GM23338 (cell line): ENCODE results near the gene NEK11. TPM values are rescaled to one million over a fixed set of nuclear protein-coding genes. Genes with fewer than 3 reads are reported as not detected.

Experiments used
- ATAC-seq: fragments of 200-7000 bp; cut with Tn5 transposase; 3 replicates; pipeline ENCODE4 v1.9.1; 2020
- DNase-seq: peaks from one replicate; pipeline ENCODE4 v3.0.0-alpha.2; 2015; ENCODE audit warnings: low spot score
- H2AFZ ChIP-seq: fragments of 200-600 bp; sonication (generic); 2 replicates; pipeline ENCODE4 v1.8.0; 2016; ENCODE audit warnings: antibody characterized with exemption, mild to moderate bottlenecking, moderate library complexity
- H3F3A ChIP-seq: fragments of 200-600 bp; sonication (generic); replicated peaks from 2 replicates; pipeline ENCODE4 v1.8.0; 2017; ENCODE audit warnings: antibody characterized with exemption, mixed run types, low read depth
- H3K27ac ChIP-seq: fragments of 200-600 bp; sonication (generic); 2 replicates; pipeline ENCODE4 v1.6.1; 2016; ENCODE audit warnings: low read depth
- H3K27me3 ChIP-seq: fragments of 200-600 bp; sonication (generic); 2 replicates; pipeline ENCODE4 v1.8.0; 2016; ENCODE audit warnings: mild to moderate bottlenecking, mixed run types, moderate library complexity; ENCODE audit not compliant: insufficient read depth
- H3K36me3 ChIP-seq: fragments of 200-600 bp; sonication (generic); 2 replicates; pipeline ENCODE4 v1.8.0; 2016; ENCODE audit warnings: mild to moderate bottlenecking; ENCODE audit not compliant: insufficient read depth
- H3K4me1 ChIP-seq: fragments of 200-600 bp; sonication (generic); 2 replicates; pipeline ENCODE4 v1.8.0; 2016; ENCODE audit warnings: mild to moderate bottlenecking, moderate library complexity; ENCODE audit not compliant: insufficient read depth
- H3K4me2 ChIP-seq: fragments of 200-600 bp; sonication (generic); 2 replicates; pipeline ENCODE4 v1.7.1; 2017; ENCODE audit warnings: mixed run types
- H3K4me3 ChIP-seq: fragments of 200-600 bp; sonication (generic); 2 replicates; pipeline ENCODE4 v1.6.1; 2016; ENCODE audit warnings: mixed run types
- H3K79me2 ChIP-seq: fragments of 200-600 bp; sonication (generic); replicated peaks from 2 replicates; pipeline ENCODE4 v1.8.0; 2017; ENCODE audit warnings: mild to moderate bottlenecking; ENCODE audit not compliant: insufficient read depth
- H3K9me2 ChIP-seq: fragments of 200-600 bp; sonication (generic); 2 replicates; pipeline ENCODE4 v1.8.0; 2017; ENCODE audit not compliant: insufficient read depth
- H4K20me1 ChIP-seq: fragments of 200-600 bp; sonication (generic); replicated peaks from 2 replicates; pipeline ENCODE4 v1.8.0; 2017; ENCODE audit warnings: mild to moderate bottlenecking; ENCODE audit not compliant: insufficient read depth
- H3K27ac Mint-ChIP-seq: 2 replicates; pipeline ENCODE4 v1.8.0; 2020; ENCODE audit warnings: inconsistent platforms, mild to moderate bottlenecking, moderate library complexity, mixed read lengths
- H3K27me3 Mint-ChIP-seq: 3 replicates; pipeline ENCODE4 v1.8.0; 2022; ENCODE audit warnings: low read depth, mild to moderate bottlenecking, moderate library complexity, mixed read lengths, inconsistent platforms; ENCODE audit not compliant: insufficient read depth, poor library complexity
- H3K36me3 Mint-ChIP-seq: 3 replicates; pipeline ENCODE4 v1.8.0; 2021; ENCODE audit warnings: low read depth, mild to moderate bottlenecking, inconsistent platforms, moderate library complexity, mixed read lengths
- H3K4me1 Mint-ChIP-seq: 3 replicates; pipeline ENCODE4 v1.8.0; 2020; ENCODE audit warnings: mild to moderate bottlenecking, inconsistent platforms, mixed read lengths
- H3K4me3 Mint-ChIP-seq: 3 replicates; pipeline ENCODE4 v1.8.0; 2021; ENCODE audit warnings: moderate library complexity, mild to moderate bottlenecking, inconsistent platforms, mixed read lengths
- H3K9me3 Mint-ChIP-seq: 3 replicates; pipeline ENCODE4 v1.8.0; 2020; ENCODE audit warnings: moderate library complexity, mild to moderate bottlenecking, inconsistent platforms, mixed read lengths
- CREB1 ChIP-seq: fragments of 250-450 bp; sonication (Bioruptor Pico); IDR thresholded peaks from 2 replicates; pipeline ENCODE4 v1.5.0; 2020; ENCODE audit warnings: low read depth, mild to moderate bottlenecking, moderate library complexity
- EZH2 ChIP-seq: fragments of 200-600 bp; sonication (generic); IDR thresholded peaks from one replicate; pipeline ENCODE4 v1.8.0; 2017; ENCODE audit warnings: antibody characterized with exemption, mild to moderate bottlenecking, low read depth; ENCODE audit not compliant: unreplicated experiment
- JUNB ChIP-seq: IDR thresholded peaks from one replicate; pipeline ENCODE4 v1.6.1; 2016; ENCODE audit warnings: antibody characterized with exemption; ENCODE audit not compliant: unreplicated experiment
- NANOG ChIP-seq: IDR thresholded peaks from 2 replicates; pipeline ENCODE4 v1.6.1; 2016; ENCODE audit warnings: antibody characterized with exemption, borderline replicate concordance
- STAT1 ChIP-seq: IDR thresholded peaks from one replicate; pipeline ENCODE4 v1.6.1; 2016; ENCODE audit warnings: antibody characterized with exemption; ENCODE audit not compliant: unreplicated experiment
- ZNF114 ChIP-seq: fragments of 250-450 bp; sonication (Bioruptor Pico); IDR thresholded peaks from 2 replicates; pipeline ENCODE4 v1.5.0; 2020; ENCODE audit warnings: mild to moderate bottlenecking, moderate library complexity
- polyA plus RNA-seq: library from polyadenylated mRNA; unstranded; fragments of >200 nt; fragmentation: Nextera tagmentation; extraction: Ambion mirVana; gene quantifications from 2 replicates; pipeline ENCODE4 v1.2.1, GENCODE V29; 2016
- total RNA-seq: library from RNA; depleted of rRNA; stranded (reverse); fragments of >200 nt; shearing (Covaris generic); gene quantifications from 2 replicates; pipeline ENCODE4 v1.2.3, GENCODE V29; 2014
- TF ChIP-seq, protein P1 (sequence below): fragments of 250-450 bp; sonication (Bioruptor Pico); IDR thresholded peaks from 2 replicates; pipeline ENCODE4 v1.5.0; 2020; ENCODE audit warnings: mild to moderate bottlenecking, moderate library complexity
- TF ChIP-seq, protein P2 (sequence below), 2 experiments: fragments of 200-600 bp in 1 of 2; sonication (generic) in 1 of 2; conservative IDR thresholded peaks; 2 replicates each; pipeline versions ENCODE4 v1.5.1 to v1.6.1; 2016 to 2017; ENCODE audit warnings: antibody characterized with exemption in 2 of 2, low read depth in 2 of 2, mild to moderate bottlenecking in 2 of 2, moderate library complexity in 1 of 2
- TF ChIP-seq, protein P3 (sequence below): IDR thresholded peaks from 2 replicates; pipeline ENCODE4 v1.6.1; 2016; ENCODE audit warnings: antibody characterized with exemption

The NEK11 gene
- total and polyA plus RNA-seq, 2 experiments from 2014 or later, result 0.80 to 1.1 TPM

DNA sequence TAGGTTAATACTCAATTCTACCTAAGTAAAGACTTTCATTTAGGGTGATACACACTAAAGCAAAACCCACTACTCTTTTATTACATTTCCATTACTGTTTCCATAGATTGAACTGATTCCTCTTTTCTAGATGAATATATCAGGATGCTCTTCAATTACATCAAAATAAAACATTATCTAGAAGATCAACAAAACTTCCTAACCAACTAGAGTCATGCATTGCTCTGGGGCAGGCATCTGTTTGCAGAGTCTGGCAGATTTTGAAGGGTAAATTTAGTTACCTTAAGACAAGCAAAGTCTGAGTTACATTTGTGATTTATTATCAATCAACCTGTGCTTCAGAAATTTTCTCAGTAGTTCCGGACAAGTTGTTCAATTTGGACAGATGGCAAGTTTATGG is 117.1 kb downstream of the NEK11 start (continued):
- TF ChIP-seq, protein P1, sequence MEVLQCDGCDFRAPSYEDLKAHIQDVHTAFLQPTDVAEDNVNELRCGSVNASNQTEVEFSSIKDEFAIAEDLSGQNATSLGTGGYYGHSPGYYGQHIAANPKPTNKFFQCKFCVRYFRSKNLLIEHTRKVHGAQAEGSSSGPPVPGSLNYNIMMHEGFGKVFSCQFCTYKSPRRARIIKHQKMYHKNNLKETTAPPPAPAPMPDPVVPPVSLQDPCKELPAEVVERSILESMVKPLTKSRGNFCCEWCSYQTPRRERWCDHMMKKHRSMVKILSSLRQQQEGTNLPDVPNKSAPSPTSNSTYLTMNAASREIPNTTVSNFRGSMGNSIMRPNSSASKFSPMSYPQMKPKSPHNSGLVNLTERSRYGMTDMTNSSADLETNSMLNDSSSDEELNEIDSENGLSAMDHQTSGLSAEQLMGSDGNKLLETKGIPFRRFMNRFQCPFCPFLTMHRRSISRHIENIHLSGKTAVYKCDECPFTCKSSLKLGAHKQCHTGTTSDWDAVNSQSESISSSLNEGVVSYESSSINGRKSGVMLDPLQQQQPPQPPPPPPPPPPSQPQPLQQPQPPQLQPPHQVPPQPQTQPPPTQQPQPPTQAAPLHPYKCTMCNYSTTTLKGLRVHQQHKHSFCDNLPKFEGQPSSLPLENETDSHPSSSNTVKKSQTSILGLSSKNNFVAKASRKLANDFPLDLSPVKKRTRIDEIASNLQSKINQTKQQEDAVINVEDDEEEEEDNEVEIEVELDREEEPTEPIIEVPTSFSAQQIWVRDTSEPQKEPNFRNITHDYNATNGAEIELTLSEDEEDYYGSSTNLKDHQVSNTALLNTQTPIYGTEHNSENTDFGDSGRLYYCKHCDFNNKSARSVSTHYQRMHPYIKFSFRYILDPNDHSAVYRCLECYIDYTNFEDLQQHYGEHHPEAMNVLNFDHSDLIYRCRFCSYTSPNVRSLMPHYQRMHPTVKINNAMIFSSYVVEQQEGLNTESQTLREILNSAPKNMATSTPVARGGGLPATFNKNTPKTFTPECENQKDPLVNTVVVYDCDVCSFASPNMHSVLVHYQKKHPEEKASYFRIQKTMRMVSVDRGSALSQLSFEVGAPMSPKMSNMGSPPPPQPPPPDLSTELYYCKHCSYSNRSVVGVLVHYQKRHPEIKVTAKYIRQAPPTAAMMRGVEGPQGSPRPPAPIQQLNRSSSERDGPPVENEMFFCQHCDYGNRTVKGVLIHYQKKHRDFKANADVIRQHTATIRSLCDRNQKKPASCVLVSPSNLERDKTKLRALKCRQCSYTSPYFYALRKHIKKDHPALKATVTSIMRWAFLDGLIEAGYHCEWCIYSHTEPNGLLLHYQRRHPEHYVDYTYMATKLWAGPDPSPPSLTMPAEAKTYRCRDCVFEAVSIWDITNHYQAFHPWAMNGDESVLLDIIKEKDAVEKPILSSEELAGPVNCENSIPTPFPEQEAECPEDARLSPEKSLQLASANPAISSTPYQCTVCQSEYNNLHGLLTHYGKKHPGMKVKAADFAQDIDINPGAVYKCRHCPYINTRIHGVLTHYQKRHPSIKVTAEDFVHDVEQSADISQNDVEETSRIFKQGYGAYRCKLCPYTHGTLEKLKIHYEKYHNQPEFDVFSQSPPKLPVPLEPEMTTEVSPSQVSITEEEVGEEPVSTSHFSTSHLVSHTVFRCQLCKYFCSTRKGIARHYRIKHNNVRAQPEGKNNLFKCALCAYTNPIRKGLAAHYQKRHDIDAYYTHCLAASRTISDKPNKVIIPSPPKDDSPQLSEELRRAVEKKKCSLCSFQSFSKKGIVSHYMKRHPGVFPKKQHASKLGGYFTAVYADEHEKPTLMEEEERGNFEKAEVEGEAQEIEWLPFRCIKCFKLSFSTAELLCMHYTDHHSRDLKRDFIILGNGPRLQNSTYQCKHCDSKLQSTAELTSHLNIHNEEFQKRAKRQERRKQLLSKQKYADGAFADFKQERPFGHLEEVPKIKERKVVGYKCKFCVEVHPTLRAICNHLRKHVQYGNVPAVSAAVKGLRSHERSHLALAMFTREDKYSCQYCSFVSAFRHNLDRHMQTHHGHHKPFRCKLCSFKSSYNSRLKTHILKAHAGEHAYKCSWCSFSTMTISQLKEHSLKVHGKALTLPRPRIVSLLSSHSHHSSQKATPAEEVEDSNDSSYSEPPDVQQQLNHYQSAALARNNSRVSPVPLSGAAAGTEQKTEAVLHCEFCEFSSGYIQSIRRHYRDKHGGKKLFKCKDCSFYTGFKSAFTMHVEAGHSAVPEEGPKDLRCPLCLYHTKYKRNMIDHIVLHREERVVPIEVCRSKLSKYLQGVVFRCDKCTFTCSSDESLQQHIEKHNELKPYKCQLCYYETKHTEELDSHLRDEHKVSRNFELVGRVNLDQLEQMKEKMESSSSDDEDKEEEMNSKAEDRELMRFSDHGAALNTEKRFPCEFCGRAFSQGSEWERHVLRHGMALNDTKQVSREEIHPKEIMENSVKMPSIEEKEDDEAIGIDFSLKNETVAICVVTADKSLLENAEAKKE (CRISPR knock-in tag), result no peak
- TF ChIP-seq CREB1 (CRISPR knock-in tag) (no peak), ZNF114 (CRISPR knock-in tag) (no peak), EZH2 (no peak), STAT1 (no peak)

DNA sequence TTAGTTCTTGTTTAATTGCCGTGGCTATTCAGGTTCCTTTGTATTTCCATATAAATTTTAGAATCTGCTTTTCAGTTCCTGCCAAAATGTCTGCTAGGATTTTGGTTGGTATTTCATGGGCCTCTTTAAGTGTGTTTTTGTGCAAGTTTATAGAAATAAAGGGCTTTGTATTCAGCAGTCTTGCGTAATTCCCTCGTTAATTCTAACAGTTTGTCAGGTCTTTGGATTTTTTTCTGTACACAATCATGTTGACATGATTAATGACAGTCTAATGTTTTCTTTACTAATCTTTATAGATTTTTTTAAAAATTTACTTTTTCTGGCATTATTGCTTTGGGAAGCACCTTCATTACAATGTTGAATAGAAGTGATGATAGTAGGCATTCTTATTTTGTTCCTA is 120.9 kb downstream of the NEK11 start:
- Mint-ChIP-seq H3K4me3 (no peak overlapping the region), H3K9me3 (no peaks in the 10 kb centered on the region), H3K4me1 (peaks cover 4% of the 10 kb centered on the region; the same call in 1 of the 3 replicates), H3K27ac (no peak overlapping the region), H3K36me3 (no peaks in the 10 kb centered on the region), H3K27me3 (no peaks in the 10 kb centered on the region)
- no peaks in the 10 kb centered on the region for H3K27me3 ChIP-seq
- H3K27ac ChIP-seq, result no peak overlapping the region
- ATAC-seq (no peak), DNase-seq (no peak)
- H3K79me2 ChIP-seq, result no peaks in the 10 kb centered on the region
- no peak overlapping the region for H3K4me3 ChIP-seq
- H3K4me1 ChIP-seq, result 0 out of 2 replicates have a peak, but pooled peaks cover 3% of the 10 kb centered on the region
- H3F3A ChIP-seq, result no peaks in the 10 kb centered on the region
- no peaks in the 10 kb centered on the region for H4K20me1 ChIP-seq
- H2AFZ ChIP-seq, result no peak overlapping the region
- no peak overlapping the region for H3K4me2 ChIP-seq
- H3K36me3 ChIP-seq, result no peaks in the 10 kb centered on the region
- no peaks in the 10 kb centered on the region for H3K9me2 ChIP-seq
- no peak for TF ChIP-seq CREB1 (CRISPR knock-in tag)
- TF ChIP-seq STAT1, result no peak
- TF ChIP-seq NANOG, result no peak
- TF ChIP-seq, protein P2, sequence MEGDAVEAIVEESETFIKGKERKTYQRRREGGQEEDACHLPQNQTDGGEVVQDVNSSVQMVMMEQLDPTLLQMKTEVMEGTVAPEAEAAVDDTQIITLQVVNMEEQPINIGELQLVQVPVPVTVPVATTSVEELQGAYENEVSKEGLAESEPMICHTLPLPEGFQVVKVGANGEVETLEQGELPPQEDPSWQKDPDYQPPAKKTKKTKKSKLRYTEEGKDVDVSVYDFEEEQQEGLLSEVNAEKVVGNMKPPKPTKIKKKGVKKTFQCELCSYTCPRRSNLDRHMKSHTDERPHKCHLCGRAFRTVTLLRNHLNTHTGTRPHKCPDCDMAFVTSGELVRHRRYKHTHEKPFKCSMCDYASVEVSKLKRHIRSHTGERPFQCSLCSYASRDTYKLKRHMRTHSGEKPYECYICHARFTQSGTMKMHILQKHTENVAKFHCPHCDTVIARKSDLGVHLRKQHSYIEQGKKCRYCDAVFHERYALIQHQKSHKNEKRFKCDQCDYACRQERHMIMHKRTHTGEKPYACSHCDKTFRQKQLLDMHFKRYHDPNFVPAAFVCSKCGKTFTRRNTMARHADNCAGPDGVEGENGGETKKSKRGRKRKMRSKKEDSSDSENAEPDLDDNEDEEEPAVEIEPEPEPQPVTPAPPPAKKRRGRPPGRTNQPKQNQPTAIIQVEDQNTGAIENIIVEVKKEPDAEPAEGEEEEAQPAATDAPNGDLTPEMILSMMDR (conservative IDR thresholded peaks at IDR 0.05; ENCODE audit: low read depth in 2 of 2), result no peak
- TF ChIP-seq ZNF114 (CRISPR knock-in tag), result no peak
- TF ChIP-seq EZH2, result no peak
- TF ChIP-seq, protein P3, sequence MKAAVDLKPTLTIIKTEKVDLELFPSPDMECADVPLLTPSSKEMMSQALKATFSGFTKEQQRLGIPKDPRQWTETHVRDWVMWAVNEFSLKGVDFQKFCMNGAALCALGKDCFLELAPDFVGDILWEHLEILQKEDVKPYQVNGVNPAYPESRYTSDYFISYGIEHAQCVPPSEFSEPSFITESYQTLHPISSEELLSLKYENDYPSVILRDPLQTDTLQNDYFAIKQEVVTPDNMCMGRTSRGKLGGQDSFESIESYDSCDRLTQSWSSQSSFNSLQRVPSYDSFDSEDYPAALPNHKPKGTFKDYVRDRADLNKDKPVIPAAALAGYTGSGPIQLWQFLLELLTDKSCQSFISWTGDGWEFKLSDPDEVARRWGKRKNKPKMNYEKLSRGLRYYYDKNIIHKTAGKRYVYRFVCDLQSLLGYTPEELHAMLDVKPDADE, result no peak
- no peak for TF ChIP-seq JUNB
